Fibroblast of the aortic adventitia (primary cell): ENCODE results near the gene NR2F6. TPM values are rescaled to one million over a fixed set of nuclear protein-coding genes. Genes with fewer than 3 reads are reported as not detected.

ENCODE experiments used
- DNase-seq: peaks from one replicate; pipeline ENCODE4 v3.0.0-alpha.2; 2010; ENCODE audit warnings: low read depth
- H3K4me3 ChIP-seq: 2 replicates; pipeline ENCODE4 v1.5.1; 2011; ENCODE audit warnings: low read depth, mild to moderate bottlenecking, control low read depth, low read length, moderate library complexity
- CTCF ChIP-seq: IDR thresholded peaks from 2 replicates; pipeline ENCODE4 v1.5.1; 2011; ENCODE audit warnings: mild to moderate bottlenecking, low read length, control low read depth, inconsistent platforms; ENCODE audit not compliant: insufficient read depth
- total RNA-seq: library from RNA; depleted of rRNA; stranded (reverse); fragments of >200 nt; gene quantifications from 2 replicates; pipeline ENCODE4 v1.2.3, GENCODE V29; 2012; ENCODE audit warnings: low replicate concordance

NR2F6 gene
- total RNA-seq, 1 donor: 23.7 TPM

GRCh38 chr19:17216058-17216670 lies 29.6 kb downstream of the NR2F6 start:
- H3K4me3 ChIP-seq: peak overlapping the region; percentile 77
- no peak for TF ChIP-seq CTCF
- DNase-seq: no peak

DNA sequence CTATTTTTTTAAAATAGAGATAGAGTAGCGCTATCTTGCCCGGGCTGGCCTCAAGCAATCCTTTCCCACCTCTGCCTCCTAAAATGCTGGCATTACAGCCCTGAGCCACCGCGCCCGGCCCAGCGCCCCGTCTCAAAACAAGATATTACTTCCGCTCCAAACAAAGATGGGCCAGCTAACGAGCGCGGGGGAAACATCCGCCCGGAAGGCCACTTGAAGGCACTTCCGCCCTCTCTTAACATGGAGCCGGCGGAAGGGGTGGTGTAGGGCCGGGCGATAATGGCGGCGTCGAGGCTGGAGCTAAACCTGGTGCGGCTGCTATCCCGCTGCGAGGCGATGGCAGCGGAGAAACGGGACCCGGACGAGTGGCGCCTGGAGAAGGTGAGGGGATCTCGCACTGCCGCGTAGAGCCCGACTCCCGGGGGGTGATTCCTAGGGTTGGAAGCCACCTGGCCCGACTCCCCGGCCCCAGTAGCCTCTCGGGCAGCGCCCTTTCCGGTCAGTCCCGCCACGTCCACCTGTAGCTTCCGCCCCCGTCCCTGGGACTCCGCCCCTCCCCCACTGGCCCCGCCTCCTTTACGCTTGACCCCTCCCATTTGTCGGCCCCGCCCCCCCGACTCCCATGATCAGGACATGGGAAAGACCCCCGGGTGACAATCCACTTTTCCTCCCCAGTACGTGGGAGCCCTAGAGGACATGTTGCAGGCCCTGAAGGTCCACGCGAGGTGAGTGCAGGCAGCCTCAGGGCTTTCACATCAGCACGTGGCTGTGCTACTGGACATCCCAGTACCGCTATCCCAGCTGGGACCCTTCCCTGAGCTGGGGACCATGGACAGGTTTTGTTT lies 30.4 kb downstream of the NR2F6 start, which contains the start of gene USE1:
USE1 (plus strand) TSS at position 231 of the 845 bp plus-strand sequence; CDS start at position 280, 49 bp downstream.
- peak; percentile 89 for DNase-seq
- peak within 1 kb of the TSS; percentile 77 for H3K4me3 ChIP-seq
- no peak for TF ChIP-seq CTCF

DNA sequence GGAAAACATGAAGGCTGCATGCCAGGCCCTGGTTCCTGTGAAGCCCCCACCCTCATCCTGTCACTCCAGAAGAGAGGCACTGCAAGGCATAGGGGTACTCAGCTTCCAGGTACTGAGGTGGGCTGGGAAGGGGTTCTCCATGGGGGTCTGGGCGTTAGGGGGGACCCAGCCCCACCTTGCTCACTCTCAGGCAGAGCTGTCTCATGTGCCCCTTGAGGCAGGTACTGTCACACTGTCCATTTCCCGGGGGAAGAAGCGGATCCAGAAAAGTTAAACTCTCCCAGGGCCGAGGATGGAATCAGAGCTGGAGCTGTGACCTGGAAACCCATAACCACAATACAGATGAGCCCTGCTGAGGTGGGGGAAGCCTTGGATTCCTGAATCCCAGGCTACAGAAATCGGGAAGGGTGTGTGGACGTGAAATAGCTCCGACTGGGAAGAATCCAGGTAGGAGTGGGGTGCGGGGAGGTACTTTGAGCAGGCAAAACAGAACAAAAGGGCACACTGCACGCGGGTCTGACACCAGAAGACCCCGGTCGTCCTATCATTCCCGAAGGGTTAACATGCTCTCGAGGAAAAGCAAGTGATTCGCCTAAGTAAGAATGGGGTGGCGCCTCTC lies 31.1 kb downstream of the NR2F6 start:
- H3K4me3 ChIP-seq: peak overlapping the region; percentile 77
- TF ChIP-seq CTCF: no peak
- DNase-seq: no peak

DNA sequence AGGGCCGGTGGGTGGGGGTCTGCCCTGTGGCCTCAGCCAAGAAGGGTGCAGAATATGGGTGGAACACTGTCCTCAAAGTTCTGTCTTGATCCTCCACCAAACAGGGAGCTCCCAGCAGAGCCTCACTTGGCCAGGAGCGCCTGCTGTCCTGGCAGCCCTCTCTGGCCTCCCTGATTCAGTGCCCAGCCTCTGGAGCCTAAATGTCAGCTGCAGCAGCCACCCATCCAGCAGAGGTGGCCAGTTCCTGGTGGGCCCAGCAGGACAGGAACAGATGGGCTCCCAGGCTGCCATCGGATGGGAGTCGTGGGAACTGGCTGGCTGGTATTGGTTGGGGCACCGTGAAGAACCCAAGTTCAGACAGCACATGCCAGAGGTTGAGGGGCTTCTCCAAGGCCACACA lies 32.4 kb downstream of the NR2F6 start:
- no peak for DNase-seq
- no peak for TF ChIP-seq CTCF
- no peak overlapping the region for H3K4me3 ChIP-seq

GRCh38 chr19:17211547-17212446 lies 33.9 kb downstream of the NR2F6 start:
- no peak for DNase-seq
- no peak for TF ChIP-seq CTCF
- no peak overlapping the region for H3K4me3 ChIP-seq

DNA sequence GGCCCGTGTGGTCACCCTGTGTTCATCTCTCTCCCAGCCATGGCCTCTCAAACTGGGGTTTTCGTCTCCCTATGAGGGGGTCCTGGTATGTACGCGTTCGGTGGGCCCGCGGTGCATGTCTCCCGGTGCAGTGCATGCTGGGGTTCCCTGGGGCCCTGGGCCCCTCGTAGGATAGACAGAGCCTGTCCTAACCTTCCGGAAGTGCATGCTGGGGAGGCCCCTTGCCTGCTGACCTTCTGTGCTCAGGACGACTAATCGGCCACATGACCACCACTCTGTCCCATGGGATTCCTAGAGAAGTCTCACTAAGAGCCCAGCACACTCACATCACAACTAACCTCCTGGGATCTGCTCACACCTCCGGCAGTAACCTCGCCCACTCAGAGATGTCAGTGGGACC lies 35.4 kb downstream of the NR2F6 start:
- H3K4me3 ChIP-seq: no peak overlapping the region
- DNase-seq: no peak
- TF ChIP-seq CTCF: no peak
